Breast epithelium (tissue), 3 donors: ENCODE measurements around the gene CDH8.

Experiments used
- CTCF ChIP-seq, 3 donors: fragments of 450-650 bp; IDR thresholded peaks; one replicate each; pipeline ENCODE4 v1.5.1; 2016 to 2017; ENCODE audit warnings: antibody characterized with exemption in 3 of 3, mild to moderate bottlenecking in 3 of 3, moderate library complexity in 3 of 3
- POLR2A ChIP-seq: fragments of 450-650 bp; IDR thresholded peaks from one replicate; pipeline ENCODE4 v1.6.1; 2016; ENCODE audit warnings: antibody characterized with exemption, mild to moderate bottlenecking, moderate library complexity
- POLR2AphosphoS5 ChIP-seq, 3 donors: sonication (generic); formaldehyde crosslinking; IDR thresholded peaks; one replicate each; pipeline ENCODE4 v1.6.1; 2017; ENCODE audit warnings: antibody characterized with exemption in 3 of 3

- TF ChIP-seq POLR2A (no peak), POLR2AphosphoS5 (IDR thresholded peaks at IDR 0.05) (no peak), CTCF (IDR thresholded peaks at IDR 0.05) (no peak)
Measured at GRCh38 chr16:62051942-62052341, 15.7 kb upstream of the CDH8 start.
